OCI-LY7 (cell line): Measurements from ENCODE around the gene HYCC1. TPM values are rescaled to one million over a fixed set of nuclear protein-coding genes. Genes with fewer than 3 reads are reported as not detected.
"Not testable (repeated sequence)": the region's sequence is repeated elsewhere in the genome, so short reads cannot be mapped to it uniquely, and the experiment has no call there.

Experiments
- BruUV-seq: library from RNA; stranded (reverse); fragments of 400-500 nt; replicated peaks from 2 replicates; lab custom pipeline; 2021; lab: Mats Ljungman, UMichigan
- CTCF ChIA-PET: fragments of 300-600 bp; sonication (Branson Sonifier 250); formaldehyde crosslinking; loops from one replicate; lab custom pipeline; 2022; ENCODE audit warnings: antibody characterized with exemption; ENCODE audit not compliant: unreplicated experiment; lab: Charles Lee
- POLR2A ChIA-PET: fragments of 300-600 bp; sonication (Branson Sonifier 250); formaldehyde crosslinking; loops from one replicate; lab custom pipeline; 2022; ENCODE audit warnings: antibody characterized with exemption; lab: Charles Lee
- DNase-seq: peaks from one replicate; pipeline ENCODE4 v3.0.0-alpha.2; 2015; ENCODE audit warnings: low spot score
- H2AFZ ChIP-seq: fragments of 200-600 bp; sonication (generic), shearing (Covaris generic); 2 replicates; pipeline ENCODE4 v1.6.1; 2014; ENCODE audit warnings: mild to moderate bottlenecking, antibody characterized with exemption, low read length, moderate library complexity
- H3K27ac ChIP-seq: fragments of 200-600 bp; sonication (generic); 2 replicates; pipeline ENCODE4 v1.5.1; 2014; ENCODE audit warnings: mixed run types, low read depth, mild to moderate bottlenecking, moderate library complexity, low read length, inconsistent platforms; ENCODE audit not compliant: poor library complexity, severe bottlenecking
- H3K36me3 ChIP-seq: fragments of 200-600 bp; sonication (generic); 2 replicates; pipeline ENCODE4 v1.6.1; 2014; ENCODE audit warnings: mild to moderate bottlenecking, antibody characterized with exemption, low read length, moderate library complexity, mixed read lengths; ENCODE audit not compliant: insufficient read depth
- H3K4me1 ChIP-seq: fragments of 200-600 bp; sonication (generic); 2 replicates; pipeline ENCODE4 v1.5.1; 2014; ENCODE audit warnings: mild to moderate bottlenecking, low read length; ENCODE audit not compliant: insufficient read depth, poor library complexity, severe bottlenecking
- H3K4me2 ChIP-seq: fragments of 200-600 bp; sonication (generic); 2 replicates; pipeline ENCODE4 v1.6.1; 2014; ENCODE audit warnings: mild to moderate bottlenecking, low read length
- H3K4me3 ChIP-seq: fragments of 200-600 bp; sonication (generic); 2 replicates; pipeline ENCODE4 v1.5.1; 2014; ENCODE audit warnings: mild to moderate bottlenecking, low read depth, low read length; ENCODE audit not compliant: poor library complexity, severe bottlenecking
- H3K79me2 ChIP-seq: fragments of 200-600 bp; sonication (generic); 2 replicates; pipeline ENCODE4 v1.6.1; 2016; ENCODE audit warnings: low read depth, mild to moderate bottlenecking, low read length, moderate library complexity, mixed read lengths; ENCODE audit not compliant: insufficient read depth
- H3K9me2 ChIP-seq: fragments of 200-600 bp; sonication (generic); 2 replicates; pipeline ENCODE4 v1.6.1; 2016; ENCODE audit warnings: mild to moderate bottlenecking, low read length, mixed read lengths; ENCODE audit not compliant: insufficient read depth
- H3K9me3 ChIP-seq: fragments of 200-600 bp; sonication (generic); 2 replicates; pipeline ENCODE4 v1.6.1; 2014; ENCODE audit warnings: mild to moderate bottlenecking, mixed run types, low read length, mixed read lengths
- H4K20me1 ChIP-seq: fragments of 200-600 bp; sonication (generic); 2 replicates; pipeline ENCODE4 v1.6.1; 2014; ENCODE audit warnings: mild to moderate bottlenecking, antibody characterized with exemption, low read length, moderate library complexity, mixed read lengths; ENCODE audit not compliant: insufficient read depth
- CTCF ChIP-seq: fragments of 200-600 bp; sonication (generic); conservative IDR thresholded peaks from 2 replicates; pipeline ENCODE4 v1.5.1; 2014; ENCODE audit warnings: mild to moderate bottlenecking, antibody characterized with exemption, low read length, moderate library complexity, mixed read lengths
- EZH2phosphoT487 ChIP-seq: fragments of 200-600 bp; sonication (generic); IDR thresholded peaks from 2 replicates; pipeline ENCODE4 v1.6.1; 2018; ENCODE audit warnings: low read depth, borderline replicate concordance, mild to moderate bottlenecking, mixed run types, antibody characterized with exemption, low read length, moderate library complexity, mixed read lengths
- intact Hi-C: fragments of 100-400 bp; cut with micrococcal nuclease; formaldehyde crosslinking; loops from one replicate; pipeline ENCODE4 v1.10.0; 2022; ENCODE audit not compliant: unreplicated experiment
- total RNA-seq, 2 experiments: library from RNA; depleted of rRNA in 1 of 2; stranded (reverse); fragments of >200 nt in 1 of 2; shearing (Covaris generic) in 1 of 2; gene quantifications; 2 replicates each; pipeline ENCODE4 v1.2.3, GENCODE V29; 2014 to 2022

The HYCC1 gene
- total RNA-seq, 2 experiments from 2014 or later, result 43.3 to 157 TPM

DNA sequence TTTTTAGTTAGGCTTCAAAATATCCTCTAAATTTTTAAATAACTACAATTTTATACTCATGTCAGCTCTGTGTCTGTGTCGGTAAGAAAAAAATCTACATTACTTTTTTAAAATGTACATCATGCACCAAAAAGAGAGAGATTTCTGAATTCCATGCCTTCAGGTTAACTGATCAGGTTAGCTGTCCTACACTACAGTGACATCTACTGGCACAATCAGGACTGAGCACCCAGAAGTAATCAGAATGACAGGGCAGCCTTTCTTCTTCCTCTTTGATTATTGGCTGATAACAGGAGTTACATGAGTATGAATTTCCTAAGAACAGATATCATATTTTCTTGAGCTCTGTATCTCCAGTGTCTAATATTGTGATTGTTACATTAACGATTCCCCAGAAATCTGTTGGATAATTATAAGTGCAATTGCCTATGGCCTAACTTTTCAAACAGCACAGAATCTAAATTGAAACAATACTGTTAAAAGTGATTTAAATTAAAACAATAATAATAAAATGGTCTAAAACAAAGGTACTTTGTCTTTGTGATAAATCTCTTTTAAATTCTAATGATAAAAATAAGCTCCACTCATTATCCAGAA lies 41.8 kb upstream of the HYCC1 start:
- Histone ChIP-seq H3K4me2 (no peak overlapping the region), H3K9me3 (no peaks in the 10 kb centered on the region), H3K4me3 (no peak overlapping the region), H3K27ac (no peak overlapping the region), H3K9me2 (no peaks in the 10 kb centered on the region), H3K79me2 (no peaks in the 10 kb centered on the region), H3K36me3 (no peaks in the 10 kb centered on the region), H3K4me1 (peaks cover 5% of the 10 kb centered on the region), H4K20me1 (no peaks in the 10 kb centered on the region), H2AFZ (peak overlapping the region; percentile 36; the same call in 1 of the 2 replicates)
- TF ChIP-seq CTCF, result peak; percentile 100
- no peak for TF ChIP-seq EZH2phosphoT487
- peak; percentile 83 for DNase-seq
- ChIA-PET POLR2A (interaction anchor here (0.7 to 2.7 kb wide), 11 partner anchors 34 to 329 kb away, joined by 3 to 12 read pairs (median 4); partner anchors contain the start of gene IL6), CTCF (interaction anchor here (1.0 to 1.8 kb wide), 5 partner anchors 12 to 328 kb away, joined by 3 to 8 read pairs (median 4); partner anchors contain the start of gene IL6)
- BruUV-seq, result no TSS peak
- intact Hi-C loops, result loop anchor here (1.0 to 5.0 kb wide), 7 partner anchors 41 to 495 kb away; partner anchors contain the start of genes HYCC1 and TOMM7

DNA sequence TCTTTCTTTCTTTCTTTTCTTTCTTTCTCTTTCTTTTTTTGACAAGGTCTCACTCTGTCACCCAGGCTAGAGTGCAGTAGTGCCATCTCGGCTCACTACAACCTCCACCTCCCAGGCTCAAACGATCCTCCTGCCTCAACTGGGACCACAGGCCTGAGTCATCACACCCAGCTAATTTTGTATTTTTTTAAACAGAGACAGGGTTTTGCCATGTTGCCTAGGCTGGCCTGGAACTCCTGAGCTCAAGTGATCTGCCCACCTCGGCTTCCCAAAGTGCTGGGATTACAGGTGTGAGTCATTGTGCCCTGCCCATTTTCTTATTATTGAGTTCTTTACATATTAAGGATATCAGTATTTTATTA lies 37.2 kb upstream of the HYCC1 start:
- DNase-seq, H4K20me1 ChIP-seq, H3K36me3 ChIP-seq, CTCF ChIA-PET, H3K4me2 ChIP-seq, H3K4me1 ChIP-seq, POLR2A ChIA-PET, H2AFZ ChIP-seq, H3K9me2 ChIP-seq, H3K9me3 ChIP-seq, H3K79me2 ChIP-seq, H3K4me3 ChIP-seq, intact Hi-C loops, H3K27ac ChIP-seq, BruUV-seq: not testable (repeated sequence)

GRCh38 chr7:23046336-23046735 lies 32.4 kb upstream of the HYCC1 start:
- H3K79me2 ChIP-seq, BruUV-seq, H3K9me2 ChIP-seq, H3K27ac ChIP-seq, H3K4me3 ChIP-seq, H2AFZ ChIP-seq, POLR2A ChIA-PET, H3K4me1 ChIP-seq, H3K36me3 ChIP-seq, H3K4me2 ChIP-seq, DNase-seq, intact Hi-C loops, H4K20me1 ChIP-seq, CTCF ChIA-PET, H3K9me3 ChIP-seq: not testable (repeated sequence)

DNA sequence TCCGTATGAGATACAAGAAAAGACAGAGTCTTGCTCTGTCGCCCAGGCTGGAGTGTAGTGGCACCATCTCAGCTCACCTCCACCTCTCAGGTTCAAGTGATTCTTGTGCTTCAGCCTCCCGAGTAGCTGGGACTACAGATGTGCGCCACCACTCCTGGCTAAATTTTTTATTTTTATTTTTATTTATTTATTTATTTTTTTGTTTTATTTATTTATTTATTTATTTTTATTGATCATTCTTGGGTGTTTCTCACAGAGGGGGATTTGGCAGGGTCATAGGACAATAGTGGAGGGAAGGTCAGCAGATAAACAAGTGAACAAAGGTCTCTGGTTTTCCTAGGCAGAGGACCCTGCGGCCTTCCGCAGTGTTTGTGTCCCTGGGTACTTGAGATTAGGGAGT lies 31.2 kb upstream of the HYCC1 start:
- POLR2A ChIA-PET, result interaction anchor here (0.6 to 2.0 kb wide), 3 partner anchors 9 to 45 kb away, joined by 3 to 11 read pairs (median 7); no protein-coding TSS in a partner anchor
- H3K9me3 ChIP-seq, H3K79me2 ChIP-seq, intact Hi-C loops, H4K20me1 ChIP-seq, H3K9me2 ChIP-seq, DNase-seq, H3K4me2 ChIP-seq, H3K4me3 ChIP-seq, H2AFZ ChIP-seq, H3K4me1 ChIP-seq, CTCF ChIA-PET, H3K36me3 ChIP-seq, H3K27ac ChIP-seq, BruUV-seq: not testable (repeated sequence)
